Limb (tissue), 2 donors: ENCODE measurements around the gene EMP1.

Experiments
- DNase-seq, 2 donors: peaks; one replicate each; pipeline ENCODE4 v3.0.0-alpha.2; 2016; ENCODE audit errors: extremely low spot score in 2 of 2

The EMP1 gene

DNA sequence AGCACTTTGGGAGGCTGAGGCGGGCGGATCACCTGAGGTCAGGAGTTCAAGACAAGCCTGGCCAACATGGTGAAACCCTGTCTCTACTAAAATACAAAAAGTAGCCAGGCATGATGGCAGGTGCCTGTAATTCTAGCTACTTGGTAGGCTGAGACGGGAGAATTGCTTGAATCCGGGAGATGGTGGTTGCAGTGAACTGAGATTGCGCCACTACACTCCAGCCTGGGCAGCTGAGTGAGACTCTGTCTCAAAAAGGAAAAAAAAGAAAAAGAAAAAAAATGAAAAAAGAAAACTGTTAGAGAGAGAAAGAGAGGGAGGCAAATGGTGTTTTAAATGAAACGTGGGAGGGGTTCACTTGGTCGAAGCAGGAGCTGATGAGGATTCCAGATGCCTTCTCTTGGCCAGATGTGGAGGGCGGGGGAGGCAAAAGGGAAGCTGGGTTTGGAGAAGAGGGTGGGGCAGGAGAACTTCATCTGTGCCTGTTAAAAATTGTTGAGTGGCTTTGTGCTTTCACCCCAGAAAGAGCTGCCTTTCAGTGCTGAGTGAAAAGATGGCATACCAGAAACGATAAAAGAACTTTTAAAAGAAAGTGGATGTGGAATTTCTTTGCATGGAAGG, 1.1 kb downstream of the EMP1 start:
- peak; percentile 79 to 86 for DNase-seq

DNA sequence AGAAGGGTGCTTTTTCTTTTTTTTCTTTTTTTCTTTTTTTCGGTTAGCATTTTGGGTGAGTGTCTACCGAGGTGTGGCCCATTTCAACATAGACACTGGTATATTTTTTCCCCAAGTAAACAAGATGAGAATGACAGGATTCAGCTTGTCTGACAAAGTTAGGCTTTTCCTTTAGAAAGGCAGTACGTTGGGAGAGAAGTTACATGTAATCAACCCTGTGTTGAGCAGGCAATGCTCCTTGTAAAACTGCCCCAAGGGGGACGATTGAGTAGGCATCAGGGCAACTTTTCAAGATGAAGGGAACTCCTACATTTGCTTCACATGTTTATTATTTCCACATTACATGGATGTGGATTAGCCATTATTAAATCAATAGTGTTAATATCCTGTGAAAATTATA, 1.7 kb downstream of the EMP1 start:
- DNase-seq = no peak

DNA sequence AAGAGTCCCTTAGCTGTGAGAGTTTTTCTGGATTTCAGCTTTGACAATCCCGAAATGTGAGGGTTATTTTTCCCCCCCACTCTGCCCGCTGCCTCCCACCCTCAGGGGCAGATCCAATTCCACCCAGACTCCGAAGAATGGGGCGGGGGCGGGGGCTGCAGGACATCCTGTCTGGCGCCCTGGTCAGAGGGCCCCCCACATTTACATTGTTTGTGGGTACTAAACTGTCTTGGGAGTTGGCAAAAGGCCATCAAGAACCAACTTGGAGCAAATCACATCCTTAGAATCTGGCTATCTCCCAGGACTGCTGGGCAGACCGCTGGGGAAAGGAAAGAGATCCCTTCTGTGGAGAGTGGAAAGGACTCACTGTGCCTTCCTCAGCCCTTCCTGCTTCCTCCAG, 2.4 kb downstream of the EMP1 start:
- peak in 1 of 2 donors; percentile 44 for DNase-seq

DNA sequence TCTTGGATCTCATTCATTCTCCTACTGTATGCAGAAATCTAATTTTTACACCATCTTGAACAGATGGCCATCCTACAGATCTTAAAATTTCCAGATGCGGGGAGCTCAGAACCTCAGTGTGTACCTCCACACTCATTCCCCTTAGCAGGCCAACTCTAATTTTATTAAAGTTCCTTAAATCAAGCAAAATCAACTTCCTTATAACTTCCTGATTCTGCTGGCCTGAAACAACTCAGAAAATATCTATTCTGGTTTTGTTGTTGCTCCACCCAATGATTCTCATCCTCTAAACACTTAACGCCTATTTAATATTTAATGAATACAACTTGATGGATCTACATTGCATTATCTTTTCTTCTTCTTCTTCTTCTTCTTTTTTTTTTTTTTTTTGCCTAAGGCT, 3.1 kb downstream of the EMP1 start:
- DNase-seq = no peak

DNA sequence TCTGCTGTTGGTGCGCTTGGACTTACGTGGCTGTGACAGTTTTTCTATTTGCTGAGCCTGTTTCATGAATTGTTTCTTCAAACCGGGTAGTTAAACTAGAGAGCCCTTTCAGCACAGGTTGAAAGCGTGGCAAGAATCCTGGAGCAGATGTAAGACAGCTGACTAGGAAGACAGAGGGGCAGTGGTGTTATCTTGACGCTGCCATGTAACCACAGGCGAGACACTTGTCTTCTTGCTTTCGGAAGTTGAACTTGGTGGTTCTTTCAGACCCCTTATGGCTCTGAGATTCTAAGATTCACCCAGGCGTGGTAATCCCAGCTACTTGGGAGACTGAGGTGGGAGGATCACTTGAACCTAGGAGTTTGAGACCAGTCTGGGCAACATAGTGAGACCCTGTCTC, 4.3 kb downstream of the EMP1 start:
- DNase-seq = no peak

DNA sequence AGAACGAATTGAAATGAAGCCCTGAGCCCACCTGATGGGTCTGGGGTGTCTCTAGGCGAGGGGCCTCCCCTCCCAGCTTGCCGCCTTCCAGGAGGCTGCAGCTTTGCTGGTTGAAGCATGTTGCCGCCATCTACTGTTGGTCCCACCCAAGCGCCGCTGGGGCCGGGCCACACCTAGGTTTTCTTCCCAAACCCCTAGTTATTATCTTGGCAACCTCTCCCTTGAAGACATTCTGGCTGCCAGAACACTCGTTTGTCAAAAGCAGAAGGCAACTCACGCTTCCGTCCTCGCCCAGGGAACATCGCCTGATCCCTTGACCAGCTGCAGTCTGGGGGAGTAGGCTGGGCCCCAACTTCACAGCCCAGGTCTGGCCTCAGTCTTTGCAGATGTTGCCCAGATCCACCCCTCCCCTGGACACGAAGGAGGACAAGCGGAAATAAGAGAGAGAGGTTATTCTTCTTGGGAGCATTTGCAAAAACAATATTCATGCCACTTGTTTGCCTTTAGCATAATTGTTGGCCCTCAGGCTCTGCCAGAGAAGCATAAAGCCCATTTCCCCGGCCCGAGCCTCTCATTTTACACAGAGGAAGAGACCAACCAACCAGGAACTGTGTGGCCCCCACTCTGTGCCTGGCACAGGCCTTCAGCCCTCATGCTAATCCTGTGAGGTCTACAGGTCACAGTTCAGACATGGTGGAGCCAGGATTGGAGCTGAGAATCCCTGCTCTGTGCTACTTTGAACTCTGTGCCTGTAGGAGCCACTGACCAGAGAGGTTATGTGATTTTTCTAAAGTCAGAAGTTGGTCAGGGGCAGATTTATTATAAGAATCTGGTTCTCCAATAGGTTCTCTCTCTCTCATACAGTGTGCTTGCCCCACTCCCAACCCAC, 6.8 kb downstream of the EMP1 start:
- DNase-seq = peak in 1 of 2 donors; percentile 51

DNA sequence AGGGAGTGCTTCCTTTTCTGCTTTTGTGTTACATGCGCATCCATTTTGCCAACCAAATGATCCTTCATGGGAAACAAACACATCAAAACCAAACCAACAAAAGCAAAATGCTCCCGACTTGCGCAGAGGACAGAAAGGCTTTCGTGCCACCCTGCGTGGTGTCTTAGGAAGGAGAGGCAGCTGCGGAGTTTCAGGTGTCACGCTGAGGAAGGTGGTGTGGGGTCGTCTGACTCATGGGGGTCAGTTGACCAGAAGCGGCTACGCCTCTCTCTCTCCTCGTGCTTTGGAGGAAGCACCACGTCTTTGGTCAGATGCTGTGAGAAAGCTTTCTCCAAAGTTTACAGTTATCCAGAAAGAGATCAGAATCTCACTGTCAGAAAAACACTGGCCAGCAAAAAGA, 7.9 kb downstream of the EMP1 start:
- no peak for DNase-seq

DNA sequence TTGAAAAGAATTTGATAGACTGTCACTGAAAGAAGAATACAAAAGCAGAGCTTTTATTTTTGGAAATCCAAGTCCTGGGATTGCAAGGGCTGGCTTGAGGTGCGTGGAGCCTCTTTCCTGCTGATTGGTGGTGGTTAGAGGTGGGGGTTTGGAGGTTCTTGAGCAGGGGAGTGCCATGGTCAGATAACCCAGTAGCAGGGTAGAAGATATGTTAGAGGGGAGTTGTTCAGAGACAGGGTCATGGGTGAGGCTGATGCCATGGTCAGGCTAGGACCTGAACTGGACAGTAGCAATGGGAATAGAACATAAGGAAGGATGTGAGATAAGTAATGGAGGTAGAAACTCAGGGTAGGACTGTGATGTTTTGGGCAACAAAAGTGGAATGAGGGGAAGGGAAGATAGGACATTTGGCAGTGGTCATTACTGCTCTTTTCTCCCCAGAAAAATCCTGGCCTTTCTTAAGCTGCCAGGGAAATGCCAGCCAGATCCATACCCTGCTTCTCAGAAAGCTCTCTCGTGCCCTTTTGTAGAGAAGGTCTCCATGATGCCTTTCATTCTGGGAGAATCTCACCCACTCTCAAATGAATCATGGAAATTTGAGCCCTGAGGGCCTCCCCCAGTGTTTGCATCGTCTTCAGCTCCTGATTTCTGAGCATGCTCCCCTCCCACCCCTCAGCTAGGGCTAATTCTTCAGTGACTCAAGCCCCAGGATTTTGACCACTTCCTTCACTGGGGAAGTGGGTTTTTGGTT, 9.5 kb downstream of the EMP1 start:
- DNase-seq = no peak

DNA sequence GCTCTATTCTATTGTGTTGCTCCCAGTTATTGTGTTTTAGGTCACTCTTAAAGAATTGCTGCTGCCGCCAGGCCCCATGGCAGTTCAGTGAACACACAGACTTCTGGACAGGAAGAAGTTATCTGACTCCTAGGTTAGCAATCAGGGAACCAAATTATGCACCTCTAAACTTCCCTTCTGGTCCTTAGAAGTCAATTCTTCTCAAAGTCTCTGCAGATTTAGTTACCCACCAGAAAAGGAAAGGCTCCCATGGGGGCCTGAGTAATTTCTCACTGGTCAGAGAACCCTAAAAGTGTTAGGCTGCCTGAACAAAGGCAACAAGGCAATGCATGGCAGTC, 10.0 kb downstream of the EMP1 start:
- no peak for DNase-seq

DNA sequence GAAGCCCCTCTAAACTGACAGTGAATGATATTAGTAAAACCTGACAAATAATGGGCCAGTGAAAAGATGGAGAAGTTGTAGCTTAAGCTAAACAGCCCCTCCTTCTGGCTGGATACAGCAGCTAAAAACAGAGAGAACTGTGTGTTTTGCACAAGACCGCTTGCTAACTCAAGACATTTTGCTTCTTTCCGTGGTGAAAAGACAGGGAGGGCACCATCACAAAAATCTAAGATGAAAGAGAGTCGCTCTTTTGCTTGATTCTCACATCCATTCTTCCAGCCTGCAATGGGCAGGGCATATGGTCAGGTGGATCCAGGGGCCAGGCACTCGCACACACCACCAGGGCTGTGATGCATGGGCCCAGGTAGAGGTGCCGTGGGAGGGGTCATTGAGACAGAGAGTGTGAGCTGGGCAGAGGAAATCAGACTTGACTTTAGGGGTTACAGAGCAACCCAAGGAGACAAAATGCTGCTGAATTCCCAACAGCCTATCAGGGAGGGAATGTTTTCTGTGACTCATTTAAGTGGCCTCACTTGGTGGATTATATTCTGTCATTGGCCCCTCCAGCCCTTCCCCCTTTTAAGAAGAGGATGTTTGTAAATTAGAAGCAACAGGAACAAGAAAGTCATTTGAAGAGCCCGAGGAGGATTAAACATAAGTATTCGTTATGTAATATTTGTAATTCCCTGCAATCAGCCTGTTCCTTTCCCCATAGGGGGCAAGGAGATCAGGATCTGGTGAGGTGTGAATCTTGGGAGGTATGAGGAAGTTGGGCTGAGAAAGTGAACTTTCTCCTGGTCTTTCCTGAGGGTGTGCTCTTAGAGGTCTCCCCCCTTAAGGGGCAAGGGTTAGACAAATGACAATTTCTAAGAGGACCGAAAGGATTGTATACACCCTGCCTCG, 12.3 kb downstream of the EMP1 start:
- DNase-seq = no peak

DNA sequence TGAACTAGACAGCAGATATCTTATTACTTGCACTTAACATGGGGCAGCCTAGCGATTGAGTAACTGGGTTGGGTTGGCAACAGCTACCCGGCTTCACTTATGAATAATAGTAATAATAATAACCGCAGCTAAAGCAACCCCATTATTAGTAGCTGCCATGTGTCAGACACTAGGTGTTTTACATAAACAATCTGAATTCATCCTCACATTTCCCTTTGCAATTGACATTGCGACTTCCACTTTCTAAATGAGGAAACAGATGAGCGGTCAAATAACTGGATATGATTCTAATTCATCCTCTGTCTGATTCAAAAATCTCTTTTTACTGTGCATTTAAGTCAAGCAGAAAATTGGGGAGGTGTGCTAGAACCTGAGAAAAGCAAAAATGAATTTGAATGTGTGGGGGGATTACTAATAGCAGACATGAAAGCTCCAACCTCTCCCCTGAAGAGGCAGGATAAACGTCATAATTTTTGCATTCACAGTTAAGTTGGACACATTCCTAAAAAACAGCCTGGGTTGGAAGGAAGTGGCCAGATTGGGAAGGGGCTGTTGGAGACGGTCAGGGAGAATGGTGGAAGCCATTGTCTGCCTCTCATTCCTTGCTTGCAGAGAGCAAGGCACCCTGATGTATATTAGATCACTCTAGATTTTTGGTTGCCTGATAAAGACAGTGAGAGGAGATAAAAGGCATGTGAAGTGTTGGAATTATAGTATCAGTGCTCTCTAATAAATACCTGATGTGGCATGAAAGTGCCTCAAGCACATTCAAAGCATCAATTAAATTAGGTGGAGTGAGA, 13.1 kb downstream of the EMP1 start:
- DNase-seq = no peak

DNA sequence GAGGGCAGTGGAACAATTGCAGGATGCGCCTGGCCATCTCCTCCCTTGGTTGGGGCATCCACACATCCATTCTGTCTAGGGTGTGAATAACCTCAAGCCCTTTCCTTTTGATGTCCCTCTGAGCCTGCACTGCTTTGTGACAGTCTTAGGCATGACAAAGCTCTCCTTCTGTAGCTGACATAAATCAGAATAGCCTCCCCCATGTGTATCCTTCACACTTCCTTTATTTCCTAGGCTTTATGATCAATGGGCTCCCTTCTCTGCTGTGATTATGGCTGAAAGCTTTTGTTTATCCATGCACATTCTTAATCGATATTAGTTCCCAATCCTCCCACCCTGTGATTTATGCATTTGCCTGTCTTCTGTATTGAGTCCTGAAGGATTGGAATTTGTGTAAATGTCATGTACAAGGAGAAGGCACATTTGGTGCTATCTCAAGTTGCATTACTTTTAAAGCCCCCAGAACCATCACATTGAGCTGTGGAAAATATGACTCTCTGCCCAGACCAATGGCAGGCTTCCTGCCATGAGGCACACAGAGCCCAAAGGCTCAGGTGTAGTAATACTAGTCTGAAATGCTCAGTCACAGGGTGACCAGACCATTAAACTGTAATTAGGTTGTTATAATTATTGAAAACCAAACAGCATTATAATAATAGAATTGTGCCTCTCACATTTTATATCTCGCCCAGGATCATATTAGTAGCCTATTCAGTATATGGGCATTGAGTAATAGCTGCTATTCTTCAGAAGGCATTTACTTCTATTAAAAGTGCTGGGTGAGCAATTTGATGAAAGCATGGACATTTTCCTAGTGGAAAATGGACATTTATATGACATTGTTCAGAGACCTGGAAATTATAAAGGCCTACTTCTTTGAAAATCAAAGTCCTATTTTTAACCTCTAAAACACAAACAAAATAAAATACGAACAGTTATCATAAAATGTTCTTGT, 14.0 kb downstream of the EMP1 start:
- no peak for DNase-seq

DNA sequence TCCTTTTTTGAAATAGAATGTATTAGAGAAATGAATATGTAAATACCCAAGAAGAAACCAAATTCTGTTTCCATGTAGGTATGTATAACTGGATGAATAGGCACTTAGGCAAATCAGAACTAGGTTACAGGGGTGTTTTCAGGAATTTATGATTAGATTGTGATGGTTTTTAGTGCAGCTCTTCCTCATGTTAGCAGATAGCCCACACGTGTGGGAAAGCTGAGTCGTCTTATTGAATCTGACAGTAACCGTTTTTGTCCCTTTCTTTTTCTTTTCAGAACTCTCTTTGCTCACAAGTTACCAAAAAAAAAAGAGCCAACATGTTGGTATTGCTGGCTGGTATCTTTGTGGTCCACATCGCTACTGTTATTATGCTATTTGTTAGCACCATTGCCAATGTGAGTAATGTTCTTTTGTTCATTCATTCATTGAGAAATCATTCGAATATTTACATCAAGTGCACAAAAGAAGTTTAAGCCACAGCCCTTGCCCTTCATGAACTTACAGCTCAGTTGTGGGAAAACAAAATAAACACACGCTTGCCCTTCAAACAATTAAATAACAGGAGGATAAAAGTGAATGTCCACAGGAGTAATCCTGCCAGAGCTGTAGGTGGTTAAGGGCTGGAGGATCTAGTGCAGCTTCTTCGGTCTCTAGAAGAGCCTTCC, 14.8 kb downstream of the EMP1 start:
- DNase-seq = no peak

DNA sequence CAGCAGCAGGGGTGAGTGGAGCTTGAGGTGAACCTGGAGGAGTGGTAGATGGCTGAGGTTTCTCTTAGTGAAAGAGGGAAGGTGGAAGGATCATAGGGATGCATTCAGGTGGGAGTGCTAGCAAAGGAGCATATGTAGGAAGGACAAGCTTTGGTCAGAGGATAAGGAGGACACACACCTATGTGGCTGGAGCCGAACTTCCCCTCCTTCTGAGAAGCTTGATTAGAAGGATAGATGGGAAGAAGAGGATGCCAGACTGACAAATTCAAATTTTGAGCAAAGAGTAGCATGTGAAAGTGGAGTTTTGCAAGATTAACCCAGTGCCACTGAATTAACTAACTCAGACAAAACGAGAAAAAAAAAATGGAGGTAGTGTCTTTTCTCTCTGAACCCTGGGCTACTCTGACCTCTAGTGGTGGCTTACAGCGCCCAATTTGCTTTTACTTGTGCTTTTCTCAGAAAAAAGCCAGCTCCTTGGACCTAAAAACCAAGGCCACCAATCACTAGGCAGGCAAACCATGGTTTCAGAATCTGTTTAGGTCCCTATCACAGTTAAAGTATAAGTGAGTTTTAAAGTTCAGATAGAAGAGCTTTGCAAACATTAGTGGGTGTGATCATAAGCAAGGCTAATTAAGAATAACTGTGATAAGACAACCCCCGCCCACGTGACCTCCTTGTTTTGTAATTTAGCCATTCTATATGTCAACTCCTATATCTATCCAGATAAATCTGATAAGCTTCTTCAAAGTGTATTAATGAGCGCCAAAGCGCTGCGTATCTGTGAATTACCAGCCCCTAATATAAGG, 15.5 kb downstream of the EMP1 start:
- peak; percentile 80 for DNase-seq

DNA sequence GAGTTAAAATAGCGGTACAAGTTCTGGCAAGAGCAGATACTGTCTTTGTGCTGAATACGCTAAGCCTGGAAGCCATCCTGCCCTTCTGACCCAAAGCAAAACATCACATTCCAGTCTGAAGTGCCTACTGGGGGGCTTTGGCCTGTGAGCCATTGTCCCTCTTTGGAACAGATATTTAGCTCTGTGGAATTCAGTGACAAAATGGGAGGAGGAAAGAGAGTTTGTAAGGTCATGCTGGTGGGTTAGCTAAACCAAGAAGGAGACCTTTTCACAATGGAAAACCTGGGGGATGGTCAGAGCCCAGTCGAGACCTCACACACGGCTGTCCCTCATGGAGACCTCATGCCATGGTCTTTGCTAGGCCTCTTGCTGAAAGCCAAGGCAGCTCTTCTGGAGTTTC, 18.5 kb downstream of the EMP1 start:
- DNase-seq = no peak

DNA sequence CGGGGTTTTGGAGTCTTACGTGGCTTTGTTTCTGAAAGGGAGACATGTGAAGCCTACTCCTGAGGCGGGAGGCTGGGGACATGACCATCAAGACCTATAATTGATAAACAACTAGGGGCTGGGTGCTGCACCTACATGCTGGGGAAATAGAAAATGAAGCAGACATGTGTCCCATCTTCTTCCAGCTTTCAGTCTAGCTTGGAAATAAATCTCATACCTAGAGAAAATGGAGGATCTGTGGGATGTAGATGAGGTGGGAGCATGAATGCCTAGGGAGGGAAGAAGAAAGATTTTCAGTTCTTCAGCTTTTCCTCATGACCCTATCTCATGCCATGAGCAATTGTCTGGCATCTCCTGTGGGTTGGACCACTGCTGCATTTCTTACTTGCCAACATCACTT, 22.1 kb downstream of the EMP1 start:
- no peak for DNase-seq

DNA sequence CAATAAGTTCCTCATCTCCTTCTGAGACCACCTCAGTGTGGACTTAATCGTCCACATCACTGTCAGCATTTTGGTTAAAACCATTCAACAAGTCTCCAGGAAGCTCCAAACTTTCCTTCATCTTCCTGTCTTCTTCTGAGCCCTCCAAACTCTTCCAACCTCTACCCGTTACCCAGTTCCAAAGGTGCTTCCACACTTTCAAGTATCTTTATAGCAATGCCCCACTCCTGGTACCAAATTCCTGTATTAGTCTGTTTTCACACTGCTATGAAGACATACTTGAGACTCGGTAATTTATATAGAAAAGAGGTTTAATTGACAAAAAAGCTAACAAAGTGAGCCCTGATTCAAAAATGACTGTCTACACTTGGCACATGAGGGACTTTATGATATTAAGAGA, 22.8 kb downstream of the EMP1 start:
- no peak for DNase-seq

DNA sequence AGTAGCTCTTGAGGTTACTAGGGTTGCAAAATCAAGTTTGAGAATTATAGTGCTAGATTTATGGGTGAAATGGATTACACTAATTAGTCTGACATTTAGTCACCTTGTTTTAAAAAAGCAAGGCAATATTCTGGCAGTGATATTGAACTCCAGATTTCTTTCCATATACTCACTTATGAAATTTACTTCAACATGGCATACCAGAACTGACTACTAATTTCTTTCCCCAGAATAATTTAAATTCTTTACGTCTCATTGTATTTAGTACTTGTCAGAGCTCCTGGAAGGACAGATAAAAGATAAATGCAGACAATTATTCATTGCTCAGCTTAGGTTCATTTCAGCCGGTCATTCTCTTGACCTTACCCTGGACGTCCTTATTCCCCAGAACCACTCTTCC, 24.3 kb downstream of the EMP1 start:
- DNase-seq = no peak
